HepG2 (cell line): ENCODE data around the gene SLC9A8. TPM values are rescaled to one million over a fixed set of nuclear protein-coding genes. Genes with fewer than 3 reads are reported as not detected.

ENCODE experiments used
- CEBPG ChIP-seq: IDR thresholded peaks from 2 replicates; pipeline ENCODE4 v1.6.1; 2016
- IRF2 ChIP-seq: IDR thresholded peaks from 2 replicates; pipeline ENCODE4 v1.6.1; 2018; ENCODE audit warnings: missing genetic modification reagents, missing compliant biosample characterization
- MIER2 ChIP-seq: IDR thresholded peaks from 2 replicates; pipeline ENCODE4 v1.6.1; 2016; ENCODE audit warnings: missing biosample characterization, missing genetic modification reagents
- NKX3-1 ChIP-seq: sonication (generic); formaldehyde crosslinking; IDR thresholded peaks from 2 replicates; pipeline ENCODE4 v1.5.0; 2020; ENCODE audit warnings: missing genetic modification reagents
- PBX2 ChIP-seq: IDR thresholded peaks from 2 replicates; pipeline ENCODE4 v1.6.1; 2016; ENCODE audit warnings: control low read depth
- RBAK ChIP-seq: sonication (generic); formaldehyde crosslinking; IDR thresholded peaks from 2 replicates; pipeline ENCODE4 v1.5.1; 2020; ENCODE audit warnings: mild to moderate bottlenecking, missing genetic modification reagents
- RBM39 ChIP-seq: fragments of 200-400 bp; formaldehyde crosslinking; IDR thresholded peaks from one replicate; pipeline ENCODE4 v1.6.1; 2018; ENCODE audit warnings: antibody characterized with exemption, mild to moderate bottlenecking, low read depth, low read length; ENCODE audit not compliant: poor library complexity, severe bottlenecking
- SALL1 ChIP-seq: sonication (generic); formaldehyde crosslinking; IDR thresholded peaks from 2 replicates; pipeline ENCODE4 v1.8.0; 2022; ENCODE audit warnings: mild to moderate bottlenecking, missing genetic modification reagents
- SMAD9 ChIP-seq: sonication (generic); formaldehyde crosslinking; IDR thresholded peaks from 2 replicates; pipeline ENCODE4 v1.5.1; 2020; ENCODE audit warnings: mild to moderate bottlenecking, missing genetic modification reagents
- SNRNP70 ChIP-seq: fragments of 200-400 bp; formaldehyde crosslinking; IDR thresholded peaks from 2 replicates; pipeline ENCODE4 v1.6.1; 2017; ENCODE audit warnings: mild to moderate bottlenecking, low read depth, low read length, moderate library complexity
- SOX6 ChIP-seq, 2 experiments: fragments of 450-650 bp in 1 of 2; sonication (generic) in 1 of 2; formaldehyde crosslinking in 1 of 2; IDR thresholded peaks; 2 replicates each; pipeline versions ENCODE4 v1.4.0 to v1.6.1; 2017 to 2020; ENCODE audit warnings: antibody characterized with exemption in 1 of 2, mild to moderate bottlenecking in 1 of 2, missing genetic modification reagents in 1 of 2
- ZC3H4 ChIP-seq: sonication (generic); formaldehyde crosslinking; IDR thresholded peaks from 2 replicates; pipeline ENCODE4 v1.4.0; 2020; ENCODE audit warnings: missing genetic modification reagents, borderline replicate concordance
- ZHX2 ChIP-seq, 2 experiments: sonication (generic) in 1 of 2; formaldehyde crosslinking in 1 of 2; IDR thresholded peaks; 2 replicates each; pipeline versions ENCODE4 v1.6.1 to v1.9.0; 2014 to 2022; ENCODE audit warnings: antibody characterized with exemption in 1 of 2, borderline replicate concordance in 1 of 2, inconsistent platforms in 1 of 2, low read depth in 1 of 2, missing genetic modification reagents in 1 of 2
- ZNF296 ChIP-seq: sonication (generic); formaldehyde crosslinking; conservative IDR thresholded peaks from 2 replicates; pipeline ENCODE4 v1.5.0; 2020; ENCODE audit warnings: mild to moderate bottlenecking, missing genetic modification reagents
- ZNF333 ChIP-seq: sonication (generic); formaldehyde crosslinking; IDR thresholded peaks from 2 replicates; pipeline ENCODE4 v1.4.0; 2020; ENCODE audit warnings: mild to moderate bottlenecking, missing genetic modification reagents, borderline replicate concordance
- ZNF468 ChIP-seq: sonication (generic); formaldehyde crosslinking; IDR thresholded peaks from 2 replicates; pipeline ENCODE4 v1.8.0; 2022; ENCODE audit warnings: mild to moderate bottlenecking, moderate library complexity, missing genetic modification reagents
- ZNF503 ChIP-seq: sonication (generic); formaldehyde crosslinking; IDR thresholded peaks from 2 replicates; pipeline ENCODE4 v1.4.0; 2020; ENCODE audit warnings: missing genetic modification reagents
- ZNF562 ChIP-seq: sonication (generic); formaldehyde crosslinking; IDR thresholded peaks from 2 replicates; pipeline ENCODE4 v1.8.0; 2022; ENCODE audit warnings: missing genetic modification reagents, borderline replicate concordance
- ZNF790 ChIP-seq: sonication (generic); formaldehyde crosslinking; IDR thresholded peaks from 2 replicates; pipeline ENCODE4 v1.8.0; 2022; ENCODE audit warnings: missing genetic modification reagents, mild to moderate bottlenecking, borderline replicate concordance
- ZNF891 ChIP-seq: sonication (generic); formaldehyde crosslinking; IDR thresholded peaks from 2 replicates; pipeline ENCODE4 v1.5.0; 2020; ENCODE audit warnings: mild to moderate bottlenecking, missing genetic modification reagents
- polyA plus RNA-seq, 8 experiments: library from polyadenylated mRNA; depleted of rRNA in 3 of 8; stranded (reverse) in 7 of 8; unstranded in 1 of 8; fragments of >200 nt; fragmentation: Illumina TruSeq in 4 of 8; extraction: Trizol in 4 of 8; gene quantifications; 2 replicates each; pipeline versions ENCODE4 v1.2.1 to v1.2.3, GENCODE V29; 2011 to 2016; ENCODE audit warnings: low read depth in 4 of 8, missing spikeins in 1 of 8, mixed read lengths in 1 of 8; ENCODE audit not compliant: insufficient read depth in 1 of 8
- total RNA-seq, 5 experiments: library from RNA; depleted of rRNA; stranded (reverse); fragments of >200 nt; fragmentation: Illumina TruSeq; extraction: Trizol; gene quantifications; 2 replicates each; pipeline ENCODE4 v1.2.3, GENCODE V29; 2016; ENCODE audit warnings: low read depth in 1 of 5

Gene SLC9A8
- total and polyA plus RNA-seq, 2 of the 13 experiments (the other 11 are each of a cell fraction or from before 2014, with no cell fraction given) = 4.1 to 7.4 TPM

- TF ChIP-seq ZNF503 (no peak), ZHX2 (IDR thresholded peaks at IDR 0.05; ENCODE audit: low read depth) (no peak), ZHX2 (CRISPR knock-in tag; IDR thresholded peaks at IDR 0.05; ENCODE audit: borderline replicate concordance) (no peak), SNRNP70 (no peak), PBX2 (CRISPR knock-in tag) (0 out of 2 replicates have a peak, but pooled peaks have one; percentile 11), NKX3-1 (no peak), RBM39 (no peak), ZNF468 (no peak), ZNF296 (no peak), ZNF333 (CRISPR knock-in tag) (no peak), RBAK (CRISPR knock-in tag) (no peak), SMAD9 (CRISPR knock-in tag) (no peak), ZNF891 (CRISPR knock-in tag) (no peak), SOX6 (IDR thresholded peaks at IDR 0.05) (no peak), SOX6 (CRISPR knock-in tag; IDR thresholded peaks at IDR 0.05) (0 out of 2 replicates have a peak, but pooled peaks have one; percentile 35), ZC3H4 (CRISPR knock-in tag) (no peak), ZNF790 (CRISPR knock-in tag) (no peak), CEBPG (CRISPR knock-in tag) (no peak), IRF2 (CRISPR knock-in tag) (no peak), MIER2 (CRISPR knock-in tag) (no peak), ZNF562 (no peak), SALL1 (CRISPR knock-in tag) (no peak)
These were observed 125.8 kb downstream of the SLC9A8 start (continued) for GRCh38 chr20:49938173-49939163.
